Embryonic facial prominence (tissue), 1 donor: ENCODE results near the gene FBXO42.
"Not testable (repeated sequence)": the region's sequence is repeated elsewhere in the genome, so short reads cannot be mapped to it uniquely, and the experiment has no call there.

Experiments used
- DNase-seq: peaks from one replicate; pipeline ENCODE4 v3.0.0-alpha.2; 2016; ENCODE audit errors: extremely low spot score

FBXO42 gene

GRCh38 chr1:16372535-16373285 is 20.4 kb upstream of the FBXO42 start:
- no peak for DNase-seq

DNA sequence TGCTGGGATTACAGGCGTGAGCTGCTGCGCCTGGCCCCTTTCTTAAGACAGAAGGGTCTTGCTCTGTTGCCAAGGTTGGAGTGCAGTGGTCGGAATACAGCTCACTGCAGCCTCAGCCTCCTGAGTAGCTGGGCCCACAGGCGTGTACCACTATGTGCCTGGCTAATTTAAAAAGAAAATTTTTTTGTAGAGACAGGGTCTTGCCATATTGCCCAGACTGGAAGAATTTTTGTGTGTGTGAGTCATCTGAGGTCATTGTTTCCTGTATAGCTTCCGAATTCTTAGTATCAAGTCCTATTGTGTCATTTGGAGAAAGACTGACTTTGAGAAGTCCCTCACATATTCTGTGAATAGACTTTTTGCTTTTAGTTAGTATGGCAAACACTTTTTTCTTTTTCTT is 19.4 kb upstream of the FBXO42 start:
- no peak for DNase-seq

DNA sequence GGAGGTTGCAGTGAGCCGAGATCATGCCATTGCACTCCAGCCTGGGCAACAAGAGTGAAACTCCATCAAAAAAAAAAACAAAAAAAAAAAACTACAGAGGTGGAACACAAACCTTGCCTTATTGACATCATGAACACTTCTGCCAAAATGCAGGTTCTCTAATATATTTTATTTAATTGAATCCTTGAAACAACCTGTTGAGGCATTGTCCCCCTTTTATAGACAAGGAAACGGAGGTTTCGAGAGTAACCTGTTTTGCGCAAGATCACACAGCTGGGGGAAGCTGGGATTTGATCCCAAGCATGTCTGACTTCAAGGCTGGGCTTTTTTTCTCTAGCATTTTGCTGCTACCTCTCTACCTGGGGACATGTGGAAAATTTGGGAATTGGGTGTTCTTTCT is 17.5 kb upstream of the FBXO42 start:
- no peak for DNase-seq

- DNase-seq, result no peak
These were observed 15.9 kb upstream of the FBXO42 start for GRCh38 chr1:16367968-16368890.

GRCh38 chr1:16367258-16367967 is 15.1 kb upstream of the FBXO42 start:
- no peak for DNase-seq

GRCh38 chr1:16366722-16367257 is 14.5 kb upstream of the FBXO42 start, which contains the start of gene SZRD1:
Gene SZRD1, plus strand, starts transcription at chr1:16367242. Its CDS starts 16 bp downstream, at chr1:16367258.
- peak; percentile 98 for DNase-seq

DNA sequence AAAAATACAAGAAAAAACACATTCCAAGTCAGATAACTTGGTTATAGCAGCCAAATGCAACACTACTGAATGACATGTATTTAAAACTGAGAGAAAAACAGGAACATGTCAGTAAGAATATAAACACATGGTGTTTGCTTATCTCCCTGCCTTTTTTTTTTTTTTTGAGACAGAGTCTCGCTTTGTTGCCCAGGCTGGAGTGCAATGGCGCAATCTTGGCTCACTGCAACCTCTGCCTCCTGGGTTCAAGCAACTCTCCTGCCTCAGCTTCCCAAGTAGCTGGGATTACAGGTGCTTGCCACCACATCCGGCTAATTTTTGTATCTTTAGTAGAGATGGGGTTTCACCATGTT is 12.8 kb upstream of the FBXO42 start:
- DNase-seq, result not testable (repeated sequence)

- no peak for DNase-seq
These were observed 4.6 kb upstream of the FBXO42 start for GRCh38 chr1:16356867-16357266.

- no peak for DNase-seq
These were observed 2.3 kb upstream of the FBXO42 start for GRCh38 chr1:16354619-16355018.

- no peak for DNase-seq
These were observed 709 bp upstream of the FBXO42 start for GRCh38 chr1:16352842-16353535.

- DNase-seq, result no peak
These were observed 755 bp downstream of the FBXO42 start for GRCh38 chr1:16351456-16351993.

GRCh38 chr1:16349847-16350406 is 2.4 kb downstream of the FBXO42 start:
- no peak for DNase-seq

GRCh38 chr1:16348414-16349182 is 3.7 kb downstream of the FBXO42 start:
- DNase-seq, result no peak

DNA sequence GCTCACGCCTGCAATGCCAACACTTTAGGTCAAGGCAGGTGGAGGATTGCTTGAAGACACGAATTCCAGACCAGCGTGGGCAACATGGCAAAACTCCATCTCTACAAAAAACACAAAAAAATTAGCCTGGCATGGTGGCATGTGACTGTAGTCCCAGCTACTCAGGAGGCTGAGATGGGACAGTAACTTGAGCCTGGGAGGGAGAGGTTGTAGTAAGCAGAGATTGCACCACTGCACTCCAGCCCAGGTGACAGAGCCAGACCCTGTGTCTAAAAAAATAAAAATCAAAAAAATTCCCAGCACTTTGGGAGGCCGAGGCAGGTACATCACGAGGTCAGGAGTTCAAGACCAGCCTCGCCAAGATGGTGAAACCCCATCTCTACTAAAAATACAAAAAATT is 9.0 kb downstream of the FBXO42 start:
- DNase-seq, result not testable (repeated sequence)

- DNase-seq, result no peak
These were observed 9.8 kb downstream of the FBXO42 start for GRCh38 chr1:16342331-16343062.

DNA sequence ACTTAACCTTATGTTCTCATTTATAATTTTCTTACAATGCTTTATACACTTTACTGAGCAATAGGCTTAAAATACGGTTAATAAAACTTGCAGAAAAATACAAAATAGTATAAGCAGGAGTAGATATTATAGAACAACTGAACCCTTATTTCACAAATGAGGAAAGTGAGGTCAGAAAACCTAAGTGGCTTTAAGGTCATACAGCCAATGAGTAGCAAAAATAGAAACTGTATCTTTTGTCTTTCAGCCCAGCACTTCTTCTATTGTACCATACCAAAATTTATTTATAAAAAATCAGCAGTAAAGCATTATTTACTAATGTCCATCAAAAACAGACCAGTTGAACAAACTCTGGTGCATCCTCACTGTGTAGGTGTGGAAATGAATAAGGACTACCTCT is 11.6 kb downstream of the FBXO42 start:
- DNase-seq, result no peak

GRCh38 chr1:16338961-16339360 is 13.3 kb downstream of the FBXO42 start:
- DNase-seq, result no peak

GRCh38 chr1:16334655-16335340 is 17.5 kb downstream of the FBXO42 start:
- DNase-seq, result no peak
